SK-N-MC (cell line): ENCODE measurements around the gene XRCC4.

Experiments
- EZH2 ChIP-seq: fragments of 200-600 bp; sonication (generic); IDR thresholded peaks from one replicate; pipeline ENCODE4 v1.6.1; 2017; ENCODE audit warnings: antibody characterized with exemption
- POLR2AphosphoS5 ChIP-seq: IDR thresholded peaks from 2 replicates; pipeline ENCODE4 v1.6.1; 2012; ENCODE audit warnings: mild to moderate bottlenecking, low read depth, low read length, borderline replicate concordance

DNA sequence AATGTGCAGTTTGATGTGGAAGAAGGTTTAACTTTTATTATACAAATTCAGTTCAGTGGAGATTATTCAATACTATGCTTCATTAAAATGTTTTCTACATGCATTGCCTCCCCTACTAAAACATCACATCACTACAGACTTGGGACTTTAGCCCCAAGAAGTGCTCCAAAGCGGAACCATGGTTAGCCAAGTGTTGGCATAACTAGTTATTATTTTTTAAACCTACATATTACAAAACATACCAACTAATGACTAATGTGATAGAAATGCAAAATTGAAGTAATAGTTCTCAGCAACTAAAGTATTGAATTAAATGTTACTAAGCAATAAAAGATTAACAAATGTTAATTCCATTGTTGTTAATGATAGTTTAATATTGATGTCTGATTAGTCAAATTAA lies 74.5 kb downstream of the XRCC4 start:
- TF ChIP-seq POLR2AphosphoS5 (no peak), EZH2 (no peak)
